ENCODE data around the gene HLA-DPA1.
"Not testable (repeated sequence)": the region's sequence is repeated elsewhere in the genome, so short reads cannot be mapped to it uniquely, and the experiment has no call there.

The HLA-DPA1 gene

DNA sequence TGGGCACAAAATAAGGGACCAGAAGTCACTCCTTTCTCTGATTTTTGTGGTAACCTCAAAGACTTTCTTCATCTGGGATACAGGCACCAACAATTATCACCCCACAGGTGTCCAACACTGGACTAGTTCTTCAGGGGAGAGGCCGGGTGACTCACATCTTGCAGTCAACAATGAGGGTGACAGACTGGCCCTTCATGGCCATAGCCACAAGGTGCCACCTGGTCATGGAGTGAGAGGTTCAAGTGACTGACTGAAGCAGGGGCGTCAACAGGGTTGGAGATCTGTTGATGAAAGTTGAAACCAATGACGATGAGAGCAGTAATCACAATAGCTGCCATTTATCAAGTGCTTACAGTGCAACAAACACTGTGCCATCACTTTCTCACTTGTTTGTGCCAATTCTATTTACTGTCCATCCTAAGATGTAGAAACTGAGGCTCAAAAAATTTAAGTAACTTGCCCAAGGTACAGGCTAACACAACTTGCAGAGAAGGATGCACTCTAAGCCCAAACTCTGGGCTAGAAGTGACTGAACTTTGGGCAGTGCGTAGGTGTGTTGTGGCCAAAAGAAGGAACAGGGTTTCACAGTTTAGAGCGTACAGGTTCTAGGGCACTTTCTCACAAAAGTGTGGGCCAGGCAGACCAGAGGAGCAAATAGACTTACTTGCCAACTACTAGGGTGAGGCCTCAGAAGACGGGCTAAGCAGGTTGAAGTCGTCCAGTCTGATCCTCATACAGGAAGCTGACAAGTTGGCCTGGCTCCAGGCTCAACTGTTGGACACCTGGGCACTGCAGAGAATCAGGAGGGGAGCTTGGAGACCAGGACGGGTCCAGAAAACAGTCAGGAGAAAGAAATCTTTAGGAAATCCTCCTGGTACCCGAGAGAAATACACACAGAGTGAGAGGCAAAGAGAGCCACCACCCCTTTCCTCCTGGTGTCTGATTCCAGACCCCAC lies 32.7 kb upstream of the HLA-DPA1 start:
- no peak for DNase-seq (ENCODE audit: low read depth)
- H3K4me3 ChIP-seq (ENCODE audit: low read depth, low read length), result no peak overlapping the region
- in situ Hi-C loops (cut with HindIII; ENCODE audit: low sequenced_read_pairs), result no loop called here
- TF ChIP-seq, protein P1, sequence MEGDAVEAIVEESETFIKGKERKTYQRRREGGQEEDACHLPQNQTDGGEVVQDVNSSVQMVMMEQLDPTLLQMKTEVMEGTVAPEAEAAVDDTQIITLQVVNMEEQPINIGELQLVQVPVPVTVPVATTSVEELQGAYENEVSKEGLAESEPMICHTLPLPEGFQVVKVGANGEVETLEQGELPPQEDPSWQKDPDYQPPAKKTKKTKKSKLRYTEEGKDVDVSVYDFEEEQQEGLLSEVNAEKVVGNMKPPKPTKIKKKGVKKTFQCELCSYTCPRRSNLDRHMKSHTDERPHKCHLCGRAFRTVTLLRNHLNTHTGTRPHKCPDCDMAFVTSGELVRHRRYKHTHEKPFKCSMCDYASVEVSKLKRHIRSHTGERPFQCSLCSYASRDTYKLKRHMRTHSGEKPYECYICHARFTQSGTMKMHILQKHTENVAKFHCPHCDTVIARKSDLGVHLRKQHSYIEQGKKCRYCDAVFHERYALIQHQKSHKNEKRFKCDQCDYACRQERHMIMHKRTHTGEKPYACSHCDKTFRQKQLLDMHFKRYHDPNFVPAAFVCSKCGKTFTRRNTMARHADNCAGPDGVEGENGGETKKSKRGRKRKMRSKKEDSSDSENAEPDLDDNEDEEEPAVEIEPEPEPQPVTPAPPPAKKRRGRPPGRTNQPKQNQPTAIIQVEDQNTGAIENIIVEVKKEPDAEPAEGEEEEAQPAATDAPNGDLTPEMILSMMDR (IDR thresholded peaks at IDR 0.05; ENCODE audit: low read depth, low read length, missing control alignments), result no peak

DNA sequence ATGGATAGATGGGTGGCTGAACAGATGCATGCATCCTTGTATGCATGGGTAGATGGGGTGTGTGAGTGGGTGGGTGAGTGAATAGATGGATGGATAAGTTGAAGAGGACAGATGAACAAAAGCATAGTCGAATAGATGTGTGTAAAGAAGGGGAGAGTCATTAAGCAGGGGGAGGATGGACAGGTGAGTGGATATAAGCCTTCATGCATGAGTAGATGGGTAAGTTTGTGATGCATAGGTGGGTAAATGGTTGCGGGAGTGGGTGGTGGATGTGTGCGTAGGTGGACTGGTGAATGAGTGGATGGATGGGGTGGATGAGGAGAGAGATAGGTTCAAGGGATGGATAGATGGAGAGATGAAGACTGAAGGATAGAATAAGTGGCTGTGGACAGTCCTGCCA lies 31.9 kb upstream of the HLA-DPA1 start:
- in situ Hi-C loops (cut with HindIII; ENCODE audit: low sequenced_read_pairs), result no loop called here
- TF ChIP-seq, protein P1 (IDR thresholded peaks at IDR 0.05; ENCODE audit: low read depth, low read length, missing control alignments), result no peak

DNA sequence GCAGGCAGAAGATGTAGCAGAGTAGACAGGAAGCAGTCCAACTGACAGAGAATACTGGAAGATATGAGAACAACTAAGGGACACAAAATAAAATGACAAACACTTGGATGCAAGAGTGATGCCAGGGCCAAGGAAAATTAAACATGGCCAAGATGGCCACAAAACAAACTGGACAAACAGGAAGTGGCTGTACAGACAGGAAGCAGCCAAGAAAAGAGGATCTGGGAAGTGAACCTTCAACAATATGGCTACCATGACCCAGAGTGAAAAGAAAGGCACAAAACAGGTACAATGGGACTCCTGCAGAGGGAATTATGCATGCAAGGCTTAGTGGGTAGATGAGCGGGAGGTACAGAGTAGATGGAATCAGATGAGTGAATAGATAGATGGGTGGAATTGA lies 31.4 kb upstream of the HLA-DPA1 start:
- TF ChIP-seq, protein P1 (IDR thresholded peaks at IDR 0.05; ENCODE audit: low read depth, low read length, missing control alignments), result no peak
- in situ Hi-C loops (cut with HindIII; ENCODE audit: low sequenced_read_pairs), result no loop called here
- no peak for DNase-seq (ENCODE audit: low read depth)
- H3K4me3 ChIP-seq (ENCODE audit: low read depth, low read length), result no peak overlapping the region

More for the DNA sequence above, 31.9 kb upstream of the HLA-DPA1 start:
- DNase-seq (ENCODE audit: low read depth), result no peak
- H3K4me3 ChIP-seq (ENCODE audit: low read depth, low read length), result no peak overlapping the region

- no peak overlapping the region for H3K4me3 ChIP-seq (ENCODE audit: low read depth, low read length)
- in situ Hi-C loops (cut with HindIII; ENCODE audit: low sequenced_read_pairs), result no loop called here
- no peak for DNase-seq (ENCODE audit: low read depth)
- TF ChIP-seq, protein P1 (IDR thresholded peaks at IDR 0.05; ENCODE audit: low read depth, low read length, missing control alignments), result no peak
Measured at GRCh38 chr6:33103776-33104175, 30.3 kb upstream of the HLA-DPA1 start.

- H3K4me3 ChIP-seq (ENCODE audit: low read depth, low read length); DNase-seq (ENCODE audit: low read depth); in situ Hi-C loops (cut with HindIII; ENCODE audit: low sequenced_read_pairs): not testable (repeated sequence)
Measured at GRCh38 chr6:33101121-33101737, 27.8 kb upstream of the HLA-DPA1 start.

DNA sequence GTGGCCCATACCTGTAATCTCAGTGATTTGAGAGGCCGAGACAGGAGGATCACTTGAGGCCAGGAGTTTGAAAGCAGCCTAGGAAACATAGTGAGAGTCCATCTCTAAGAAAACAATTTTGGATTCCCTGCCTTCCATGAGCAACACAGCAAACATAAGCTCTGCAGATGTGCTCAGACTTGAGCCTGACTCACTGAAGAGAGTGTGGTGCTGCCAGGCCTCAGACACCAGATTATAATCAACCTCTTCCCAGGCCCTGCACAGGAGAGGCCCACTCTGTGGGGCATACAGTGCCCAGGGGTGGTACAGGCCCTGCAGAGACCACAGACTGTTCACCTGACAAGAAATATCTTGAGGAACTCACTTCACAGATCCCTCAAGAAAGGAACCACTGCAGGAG lies 22.2 kb upstream of the HLA-DPA1 start:
- DNase-seq (ENCODE audit: low read depth), result no peak
- no peak overlapping the region for H3K4me3 ChIP-seq (ENCODE audit: low read depth, low read length)
- TF ChIP-seq, protein P1 (IDR thresholded peaks at IDR 0.05; ENCODE audit: low read depth, low read length, missing control alignments), result no peak
- in situ Hi-C loops (cut with HindIII; ENCODE audit: low sequenced_read_pairs), result no loop called here

GRCh38 chr6:33093855-33094254 lies 20.4 kb upstream of the HLA-DPA1 start:
- no peak overlapping the region for H3K4me3 ChIP-seq (ENCODE audit: low read depth, low read length)
- DNase-seq (ENCODE audit: low read depth), result no peak
- TF ChIP-seq, protein P1 (IDR thresholded peaks at IDR 0.05; ENCODE audit: low read depth, low read length, missing control alignments), result no peak
- in situ Hi-C loops (cut with HindIII; ENCODE audit: low sequenced_read_pairs), result no loop called here

All from astrocyte of the cerebellum (primary cell).